ENCODE measurements around the gene FXYD3. TPM values are rescaled to one million over a fixed set of nuclear protein-coding genes. Genes with fewer than 3 reads are reported as not detected.

The FXYD3 gene
- total RNA-seq, 2 experiments from 2014 or later, result not detected

- intact Hi-C loops (cut with micrococcal nuclease), result loop anchor here (5.0 kb wide), 2 partner anchors 100 to 125 kb away; partner anchors contain the start of genes HPN and USF2
- H3K4me3 Mint-ChIP-seq, result peak overlapping the region; percentile 71
- ChIA-PET CTCF (interaction anchor here (0.6 to 6.3 kb wide), 35 partner anchors 8 to 407 kb away, joined by 3 to 81 read pairs (median 4); partner anchors contain the start of genes FXYD5 and USF2), POLR2A (interaction anchor here (0.6 to 2.5 kb wide), 5 partner anchors 12 to 126 kb away, joined by 3 to 20 read pairs (median 3); partner anchors contain the start of gene FXYD5)
- peaks cover 30% of the 10 kb centered on the region for H3K4me1 Mint-ChIP-seq (ENCODE audit: low read depth)
- H3K36me3 Mint-ChIP-seq, result no peaks in the 10 kb centered on the region
- H3K27me3 Mint-ChIP-seq, result no peaks in the 10 kb centered on the region
- no peak for DNase-seq
- H3K9me3 Mint-ChIP-seq, result no peaks in the 10 kb centered on the region
- no peak overlapping the region for H3K27ac Mint-ChIP-seq
Observed at GRCh38 chr19:35141837-35142605, 26.4 kb downstream of the FXYD3 start.

DNA sequence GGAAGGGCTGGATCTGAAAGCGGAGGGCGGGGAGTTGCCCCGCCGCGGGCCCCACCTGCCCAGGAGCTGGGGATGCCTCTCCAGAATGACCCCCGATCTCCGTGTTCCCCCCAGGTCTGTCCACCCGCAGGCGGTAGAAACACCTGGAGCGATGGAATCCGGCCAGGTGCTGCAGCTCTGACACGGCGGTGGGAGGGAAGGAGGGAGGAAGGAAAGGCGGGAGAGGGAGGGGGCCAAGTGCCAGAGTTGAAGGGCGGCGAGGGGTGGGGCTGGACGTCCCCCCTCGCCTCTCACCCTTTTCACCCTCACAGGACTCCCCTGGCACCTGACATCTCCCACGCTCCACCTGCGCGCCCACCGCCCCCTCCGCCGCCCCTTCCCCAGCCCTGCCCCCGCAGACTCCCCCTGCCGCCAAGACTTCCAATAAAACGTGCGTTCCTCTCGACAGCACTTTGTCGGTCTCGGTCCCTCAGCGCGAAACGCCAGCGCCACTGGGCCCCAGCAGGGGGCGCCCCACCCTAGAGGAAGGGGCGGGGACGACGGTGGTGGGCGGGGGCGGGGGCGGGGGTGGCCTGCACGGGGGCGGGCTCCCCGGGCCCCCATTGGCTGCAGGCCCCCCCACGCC lies 27.1 kb downstream of the FXYD3 start:
- H3K9me3 Mint-ChIP-seq, result no peaks in the 10 kb centered on the region
- peak overlapping the region; percentile 71 for H3K4me3 Mint-ChIP-seq
- H3K27me3 Mint-ChIP-seq, result no peaks in the 10 kb centered on the region
- peak; percentile 77 for DNase-seq
- no peaks in the 10 kb centered on the region for H3K36me3 Mint-ChIP-seq
- no peak overlapping the region for H3K27ac Mint-ChIP-seq
- intact Hi-C loops (cut with micrococcal nuclease), result loop anchor here (5.0 kb wide), 2 partner anchors 100 to 125 kb away; partner anchors contain the start of genes HPN and USF2
- H3K4me1 Mint-ChIP-seq (ENCODE audit: low read depth), result peaks cover 30% of the 10 kb centered on the region
- ChIA-PET POLR2A (interaction anchor here (0.6 to 2.5 kb wide), 4 partner anchors 11 to 125 kb away, joined by 3 to 20 read pairs (median 4); partner anchors contain the start of gene FXYD5), CTCF (interaction anchor here (0.6 to 6.3 kb wide), 24 partner anchors 7 to 353 kb away, joined by 3 to 81 read pairs (median 5); partner anchors contain the start of genes FAM187B, FXYD5 and USF2)

DNA sequence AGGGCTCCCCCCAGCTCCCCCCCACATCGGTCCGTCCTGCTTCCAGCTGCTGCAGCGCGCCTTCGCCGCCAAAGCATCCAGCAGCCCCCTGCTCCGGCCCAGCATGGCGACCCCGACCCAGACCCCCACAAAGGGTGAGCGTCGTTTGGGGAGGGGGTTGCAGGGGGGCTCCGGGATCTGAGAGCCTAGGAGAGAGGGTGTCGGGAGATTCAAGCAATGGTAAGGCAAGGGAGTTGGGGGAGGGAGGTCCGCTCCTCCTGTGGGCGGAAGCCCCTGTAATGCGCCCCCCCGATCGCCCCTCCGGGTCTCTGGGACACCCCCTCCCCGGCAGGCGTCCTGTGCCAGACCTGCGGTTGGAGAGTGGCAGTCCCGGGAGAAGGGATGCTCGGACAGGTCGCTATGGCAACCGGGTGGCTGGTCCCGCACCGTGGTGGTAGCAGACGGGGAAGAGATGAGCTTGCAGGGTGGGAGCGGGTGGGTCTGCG lies 27.6 kb downstream of the FXYD3 start, which contains the start of gene FXYD7:
Gene FXYD7, plus strand, starts transcription at position 25 of the 485 bp plus-strand sequence. Its CDS starts 79 bp downstream, at position 104.
- peaks cover 30% of the 10 kb centered on the region for H3K4me1 Mint-ChIP-seq (ENCODE audit: low read depth)

DNA sequence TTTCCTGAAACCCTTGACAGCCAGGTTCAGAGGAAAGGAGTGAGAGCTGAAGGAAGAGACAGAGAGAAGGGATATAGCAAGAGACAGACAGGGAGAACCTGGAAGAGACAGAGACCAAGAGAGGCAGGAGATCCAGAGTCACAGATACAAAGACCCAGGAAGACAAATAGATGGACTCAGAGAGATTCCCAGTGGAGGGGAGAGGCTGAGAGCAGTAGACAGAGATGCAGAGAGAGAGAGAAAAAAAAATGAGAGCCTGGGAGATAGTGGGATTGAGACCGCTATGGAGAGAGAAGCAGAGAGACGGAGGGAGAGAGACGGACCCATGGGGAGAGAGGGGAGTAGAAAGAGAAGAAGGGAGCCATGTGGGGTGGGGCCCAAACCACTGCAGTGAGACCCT lies 28.2 kb downstream of the FXYD3 start:
- no peak for DNase-seq
- Mint-ChIP-seq H3K4me1 (ENCODE audit: low read depth) (peaks cover 30% of the 10 kb centered on the region), H3K27me3 (no peaks in the 10 kb centered on the region), H3K36me3 (no peaks in the 10 kb centered on the region), H3K27ac (no peak overlapping the region), H3K9me3 (no peaks in the 10 kb centered on the region), H3K4me3 (no peak overlapping the region)
- ChIA-PET POLR2A (interaction anchor here (0.5 kb wide), 1 partner anchor 206 kb away, joined by 4 read pairs; no protein-coding TSS in a partner anchor), CTCF (interaction anchor here (0.8 to 6.3 kb wide), 6 partner anchors 9 to 117 kb away, joined by 3 to 81 read pairs (median 4); partner anchors contain the start of genes FAM187B and FXYD5)
- intact Hi-C loops (cut with micrococcal nuclease), result loop anchor here (5.0 kb wide), 2 partner anchors 102 to 123 kb away; partner anchors contain the start of genes HPN and USF2

More for the DNA sequence above, 27.6 kb downstream of the FXYD3 start, which contains the start of gene FXYD7:
- no peaks in the 10 kb centered on the region for H3K36me3 Mint-ChIP-seq
- intact Hi-C loops (cut with micrococcal nuclease), result loop anchor here (5.0 kb wide), 2 partner anchors 101 to 124 kb away; partner anchors contain the start of genes HPN and USF2
- peak within 1 kb of the TSS; percentile 71 for H3K4me3 Mint-ChIP-seq
- no peak within 1 kb of the TSS for H3K27ac Mint-ChIP-seq
- ChIA-PET CTCF (interaction anchor here (0.8 to 6.3 kb wide), 7 partner anchors 10 to 117 kb away, joined by 3 to 81 read pairs (median 4); partner anchors contain the start of genes FAM187B and FXYD5), POLR2A (interaction anchor here (0.5 kb wide), 1 partner anchor 205 kb away, joined by 4 read pairs; no protein-coding TSS in a partner anchor)
- DNase-seq, result no peak
- H3K27me3 Mint-ChIP-seq, result no peaks in the 10 kb centered on the region
- H3K9me3 Mint-ChIP-seq, result no peaks in the 10 kb centered on the region

GRCh38 chr19:35144259-35144599 lies 28.6 kb downstream of the FXYD3 start:
- DNase-seq, result no peak
- H3K36me3 Mint-ChIP-seq, result no peaks in the 10 kb centered on the region
- intact Hi-C loops (cut with micrococcal nuclease), result loop anchor here (5.0 kb wide), 2 partner anchors 102 to 123 kb away; partner anchors contain the start of genes HPN and USF2
- no peak overlapping the region for H3K27ac Mint-ChIP-seq
- peaks cover 30% of the 10 kb centered on the region for H3K4me1 Mint-ChIP-seq (ENCODE audit: low read depth)
- ChIA-PET POLR2A (no interaction called here), CTCF (interaction anchor here (0.8 to 6.3 kb wide), 3 partner anchors 9 to 97 kb away, joined by 4 to 81 read pairs (median 5); partner anchors contain the start of gene FXYD5)
- H3K9me3 Mint-ChIP-seq, result no peaks in the 10 kb centered on the region
- H3K27me3 Mint-ChIP-seq, result no peaks in the 10 kb centered on the region
- no peak overlapping the region for H3K4me3 Mint-ChIP-seq

DNA sequence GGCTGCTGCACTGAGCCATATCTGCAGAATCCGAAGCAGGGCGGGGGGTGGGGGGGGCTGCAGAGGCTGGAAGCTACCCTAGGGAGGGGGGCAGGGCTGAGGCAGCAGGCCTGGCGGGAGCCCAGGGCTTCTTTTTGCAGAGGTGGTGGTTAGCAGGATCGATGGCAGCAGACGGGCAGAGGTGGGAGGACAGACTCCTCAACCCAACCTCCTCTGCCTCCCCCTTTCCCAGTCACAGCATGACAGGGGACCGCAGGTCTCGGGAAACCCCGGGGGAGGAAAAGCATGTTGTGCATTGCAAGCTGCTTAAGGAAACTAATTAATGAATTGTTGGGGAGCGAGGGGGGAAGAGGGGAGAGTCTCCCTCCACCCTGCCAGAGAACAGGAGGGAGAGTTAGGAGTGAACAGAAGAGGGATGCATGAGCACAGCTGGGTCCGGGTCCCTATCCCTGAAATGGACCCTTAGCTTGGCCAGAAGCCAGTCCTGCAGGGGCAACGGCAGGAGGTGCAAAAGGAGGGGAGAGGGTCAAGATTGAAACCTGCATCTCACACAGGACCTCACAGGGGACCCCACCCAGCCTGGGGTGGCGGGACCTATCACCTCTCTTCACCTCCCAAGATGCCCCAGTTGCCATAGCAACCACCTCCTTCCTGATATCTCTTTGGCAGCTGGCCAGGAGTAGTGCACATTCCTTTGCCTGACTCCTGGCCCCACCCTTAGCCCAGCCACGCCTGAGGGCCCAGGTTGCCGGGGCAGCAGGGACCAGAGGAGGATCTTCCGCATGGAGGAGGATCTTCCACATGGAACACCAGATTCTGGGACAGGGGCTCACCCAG lies 29.2 kb downstream of the FXYD3 start:
- DNase-seq, result peak; percentile 35
- Mint-ChIP-seq H3K27me3 (no peaks in the 10 kb centered on the region), H3K36me3 (no peaks in the 10 kb centered on the region), H3K9me3 (no peaks in the 10 kb centered on the region), H3K4me3 (no peak overlapping the region), H3K27ac (no peak overlapping the region), H3K4me1 (ENCODE audit: low read depth) (peaks cover 30% of the 10 kb centered on the region)
- POLR2A ChIA-PET, result no interaction called here
- intact Hi-C loops (cut with micrococcal nuclease), result loop anchor here (5.0 kb wide), 2 partner anchors 103 to 122 kb away; partner anchors contain the start of genes HPN and USF2
- CTCF ChIA-PET, result interaction anchor here (6.3 kb wide), 1 partner anchor 8 kb away, joined by 81 read pairs; the partner anchor contains the start of gene FXYD5

- H3K36me3 Mint-ChIP-seq, result no peaks in the 10 kb centered on the region
- intact Hi-C loops (cut with micrococcal nuclease), result no loop called here
Observed at GRCh38 chr19:35146746-35147459, 31.3 kb downstream of the FXYD3 start.

GRCh38 chr19:35149463-35149862 lies 33.8 kb downstream of the FXYD3 start:
- intact Hi-C loops (cut with micrococcal nuclease), result no loop called here
- no peak for DNase-seq
- ChIA-PET CTCF (interaction anchor here (1.0 to 1.6 kb wide), 3 partner anchors 8 to 83 kb away, joined by 4 to 6 read pairs (median 6); partner anchors contain the start of gene LGI4), POLR2A (no interaction called here)
- Mint-ChIP-seq H3K27ac (no peak overlapping the region), H3K4me3 (no peak overlapping the region), H3K36me3 (no peaks in the 10 kb centered on the region), H3K4me1 (ENCODE audit: low read depth) (peaks cover 17% of the 10 kb centered on the region), H3K9me3 (no peaks in the 10 kb centered on the region), H3K27me3 (no peaks in the 10 kb centered on the region)

More at GRCh38 chr19:35146746-35147459, 31.3 kb downstream of the FXYD3 start:
- no peak for DNase-seq
- POLR2A ChIA-PET, result no interaction called here
- Mint-ChIP-seq H3K9me3 (no peaks in the 10 kb centered on the region), H3K4me3 (no peak overlapping the region), H3K27me3 (no peaks in the 10 kb centered on the region), H3K27ac (no peak overlapping the region), H3K4me1 (ENCODE audit: low read depth) (peaks cover 20% of the 10 kb centered on the region)
- CTCF ChIA-PET, result interaction anchor here (0.7 to 6.3 kb wide), 2 partner anchors 6 to 81 kb away, joined by 3 to 81 read pairs; partner anchors contain the start of gene FXYD5

- POLR2A ChIA-PET, result no interaction called here
- Mint-ChIP-seq H3K4me1 (ENCODE audit: low read depth) (peaks cover 10% of the 10 kb centered on the region), H3K27ac (no peak overlapping the region)
Observed at GRCh38 chr19:35150445-35150844, 34.8 kb downstream of the FXYD3 start.

DNA sequence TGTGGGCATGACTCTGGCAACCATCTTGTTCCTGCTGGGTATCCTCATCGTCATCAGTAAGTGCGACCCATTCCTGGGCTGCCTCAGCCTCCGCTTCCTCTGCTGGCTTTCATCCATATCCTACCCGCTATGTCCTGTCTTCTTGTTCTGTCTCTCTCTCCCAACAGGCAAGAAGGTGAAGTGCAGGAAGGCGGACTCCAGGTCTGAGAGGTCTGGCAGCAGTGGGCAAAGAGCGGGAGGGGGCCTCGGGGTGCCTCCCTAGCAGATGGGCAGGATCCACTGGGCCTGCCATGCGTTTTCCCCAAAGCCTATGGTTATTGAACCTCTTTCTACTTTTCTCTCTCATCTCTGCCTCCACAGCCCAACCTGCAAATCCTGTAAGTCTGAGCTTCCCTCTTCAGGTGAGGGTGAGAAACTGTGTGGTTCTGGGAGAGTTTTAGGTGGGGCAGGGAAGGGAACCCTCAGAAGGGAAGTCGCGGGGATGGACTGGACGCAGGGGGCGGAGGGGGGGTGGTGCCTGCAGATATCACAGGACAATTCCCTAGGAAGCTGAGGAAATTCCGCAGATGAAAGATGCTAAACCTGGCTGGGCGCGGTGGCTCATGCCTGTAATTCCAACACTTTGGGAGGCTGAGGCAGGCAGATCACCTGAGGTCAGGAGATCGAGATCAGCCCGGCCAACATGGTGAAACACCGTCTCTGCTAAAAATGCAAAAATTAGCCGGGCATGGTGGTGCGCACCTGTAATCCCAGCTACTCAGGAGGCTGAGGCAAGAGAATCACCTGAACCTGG lies 35.8 kb downstream of the FXYD3 start:
- ChIA-PET POLR2A (no interaction called here), CTCF (interaction anchor here (0.8 to 4.6 kb wide), 2 partner anchors 8 to 41 kb away, joined by 3 to 81 read pairs; partner anchors contain the start of gene FXYD7)
- Mint-ChIP-seq H3K27me3 (no peaks in the 10 kb centered on the region), H3K36me3 (peaks cover 20% of the 10 kb centered on the region), H3K4me3 (no peak overlapping the region), H3K4me1 (ENCODE audit: low read depth) (peaks cover 18% of the 10 kb centered on the region), H3K9me3 (no peaks in the 10 kb centered on the region), H3K27ac (no peak overlapping the region)
- intact Hi-C loops (cut with micrococcal nuclease), result no loop called here
- no peak for DNase-seq

More at GRCh38 chr19:35150445-35150844, 34.8 kb downstream of the FXYD3 start:
- H3K27me3 Mint-ChIP-seq, result no peaks in the 10 kb centered on the region
- intact Hi-C loops (cut with micrococcal nuclease), result no loop called here
- CTCF ChIA-PET, result interaction anchor here (1.0 to 1.5 kb wide), 2 partner anchors 9 to 84 kb away, joined by 4 to 6 read pairs; no protein-coding TSS in a partner anchor
- no peak overlapping the region for H3K4me3 Mint-ChIP-seq
- H3K36me3 Mint-ChIP-seq, result peaks cover 10% of the 10 kb centered on the region
- DNase-seq, result no peak
- no peaks in the 10 kb centered on the region for H3K9me3 Mint-ChIP-seq

Measured in activated CD4-positive, alpha-beta memory T cell treated with anti-CD3 and anti-CD28 coated beads for 36 hours (primary cell).